DND-41 (cell line): Measurements from ENCODE around the gene TWIST2.

Source experiments
- CTCF ChIP-seq: IDR thresholded peaks from 2 replicates; pipeline ENCODE4 v1.5.1; 2012; ENCODE audit warnings: borderline replicate concordance, low read length, moderate library complexity, mild to moderate bottlenecking; ENCODE audit not compliant: poor library complexity, severe bottlenecking; ENCODE audit errors: extremely low read depth
- EZH2 ChIP-seq: IDR thresholded peaks from 3 replicates; pipeline ENCODE4 v1.6.1; 2012; ENCODE audit warnings: borderline replicate concordance, low read depth, mild to moderate bottlenecking, moderate library complexity, low read length, inconsistent platforms; ENCODE audit not compliant: severe bottlenecking

GRCh38 chr2:238879621-238880377 is 31.9 kb downstream of the TWIST2 start:
- TF ChIP-seq CTCF (no peak), EZH2 (no peak)
